HG03575 (cell line): ENCODE data around the gene WDHD1.
"Not testable (repeated sequence)": the region's sequence is repeated elsewhere in the genome, so short reads cannot be mapped to it uniquely, and the experiment has no call there.

Experiments used
- ATAC-seq: cut with Tn5 transposase; IDR thresholded peaks from one replicate; pipeline ENCODE4 v1.9.1; 2021; ENCODE audit not compliant: unreplicated experiment, insufficient number of reproducible peaks, low FRiP score; ENCODE audit errors: extremely low read depth

WDHD1 gene

GRCh38 chr14:54974788-54975414 lies 52.0 kb downstream of the WDHD1 start:
- ATAC-seq, result no peak

DNA sequence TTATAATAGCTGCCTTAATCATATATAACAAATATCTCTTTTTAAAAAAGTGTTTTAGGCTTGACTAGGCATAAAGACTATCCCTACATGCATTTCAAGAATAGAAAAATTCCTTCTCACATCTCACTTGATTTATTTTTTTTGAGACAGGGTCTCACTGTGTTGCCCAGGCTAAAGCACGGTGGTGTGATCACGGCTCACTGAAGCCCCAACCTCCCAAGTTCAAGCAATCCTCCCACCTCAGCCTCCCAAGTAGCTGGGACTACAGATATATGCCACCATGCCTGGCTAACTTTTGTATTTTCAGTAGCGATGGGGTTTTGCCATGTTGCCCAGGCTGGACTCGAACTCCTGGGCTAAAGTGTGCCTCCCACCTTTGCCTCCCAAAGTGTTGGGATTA lies 59.4 kb downstream of the WDHD1 start:
- ATAC-seq, result no peak

DNA sequence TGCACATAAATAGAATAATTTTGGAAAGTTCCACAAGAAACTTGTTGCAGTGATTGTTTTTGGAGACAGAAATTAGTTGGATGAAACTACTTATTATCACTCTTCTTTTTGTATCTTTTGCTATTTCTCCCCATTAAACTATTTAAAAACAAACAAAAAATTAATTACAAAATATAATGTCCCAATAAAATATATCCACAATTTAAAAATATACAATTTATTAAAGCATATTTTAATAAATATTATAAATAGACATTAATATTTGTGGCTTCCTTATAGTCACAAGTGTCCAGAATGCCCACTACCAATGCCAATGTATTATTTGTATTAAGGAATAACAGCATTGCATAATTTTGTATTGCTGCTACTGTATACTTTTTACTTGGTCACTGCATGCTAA lies 71.8 kb downstream of the WDHD1 start:
- no peak for ATAC-seq

GRCh38 chr14:54953609-54954008 lies 73.3 kb downstream of the WDHD1 start:
- ATAC-seq, result not testable (repeated sequence)

DNA sequence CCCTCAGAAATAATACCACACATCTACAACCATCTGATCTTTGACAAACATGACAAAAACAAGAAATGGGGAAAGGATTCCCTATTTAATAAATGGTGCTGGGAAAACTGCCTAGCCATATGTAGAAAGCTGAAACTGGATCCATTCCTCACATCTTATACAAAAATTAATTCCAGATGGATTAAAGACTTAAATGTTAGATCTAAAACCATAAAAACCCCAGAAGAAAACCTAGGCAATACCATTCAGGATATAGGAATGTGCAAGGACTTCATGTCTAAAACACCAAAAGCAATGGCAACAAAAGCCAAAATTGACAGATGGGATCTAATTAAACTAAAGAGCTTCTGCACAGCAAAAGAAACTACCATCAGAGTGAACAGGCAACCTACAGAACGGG lies 74.1 kb downstream of the WDHD1 start:
- ATAC-seq, result not testable (repeated sequence)

- no peak for ATAC-seq
Measured at GRCh38 chr14:54947230-54947629, 79.7 kb downstream of the WDHD1 start.

DNA sequence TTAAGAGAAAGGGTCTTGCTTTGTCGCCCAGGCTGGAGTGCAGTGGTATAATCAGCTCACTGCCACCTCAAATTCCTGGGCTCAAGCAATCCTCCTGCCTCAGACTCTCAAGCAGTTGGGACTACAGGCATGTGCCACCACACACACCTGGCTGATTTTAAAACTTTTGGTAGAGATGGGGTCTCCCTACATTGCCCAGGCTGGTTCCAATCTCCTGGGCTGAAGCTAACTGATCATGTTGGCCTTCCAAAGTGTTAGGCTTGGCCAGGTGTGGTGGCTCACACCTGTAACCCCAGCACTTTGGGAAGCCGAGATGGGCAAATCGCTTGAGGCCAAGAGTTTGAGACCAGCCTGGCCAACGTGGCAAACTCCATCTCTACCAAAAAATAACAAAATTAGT lies 80.4 kb downstream of the WDHD1 start:
- ATAC-seq, result no peak

- ATAC-seq, result no peak
Measured at GRCh38 chr14:54944737-54945391, 82.0 kb downstream of the WDHD1 start.

DNA sequence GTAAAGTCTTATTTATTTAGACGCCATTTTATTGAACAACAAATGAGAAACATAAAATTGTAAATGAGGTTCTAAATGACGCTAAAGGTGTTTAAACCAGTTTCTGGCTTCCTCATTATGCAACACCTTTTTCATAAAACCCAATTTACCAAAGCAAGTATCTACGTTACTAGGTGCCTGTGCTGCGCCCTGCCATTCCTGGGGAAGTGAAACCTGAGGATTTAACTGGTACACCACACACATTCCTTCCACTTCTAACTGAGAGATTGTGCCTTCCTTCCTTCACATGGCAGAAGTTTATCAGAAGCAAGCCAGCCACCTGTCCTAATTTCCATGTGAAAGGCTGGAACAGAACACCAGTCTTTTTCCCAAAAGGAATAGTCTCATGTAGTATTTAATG lies 84.0 kb downstream of the WDHD1 start:
- ATAC-seq, result no peak

DNA sequence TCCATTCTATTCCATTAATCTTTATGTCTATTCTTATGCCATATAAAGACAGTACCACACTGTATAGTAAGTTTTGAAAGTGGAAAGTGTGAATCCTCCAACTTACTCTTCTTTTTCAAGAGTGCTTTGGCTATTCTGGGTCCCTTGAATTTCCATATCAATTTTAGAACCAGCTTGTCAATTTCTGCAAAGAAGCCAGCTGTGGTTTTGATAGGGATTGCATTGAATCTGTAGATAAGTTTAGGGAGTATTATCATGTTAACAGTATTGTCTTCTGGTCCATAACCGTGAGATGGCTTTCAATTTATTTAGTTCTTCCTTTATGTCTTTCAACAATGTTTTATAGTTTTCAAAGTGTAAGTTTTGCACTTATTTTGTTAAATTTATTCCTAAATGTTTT lies 90.1 kb downstream of the WDHD1 start:
- no peak for ATAC-seq

DNA sequence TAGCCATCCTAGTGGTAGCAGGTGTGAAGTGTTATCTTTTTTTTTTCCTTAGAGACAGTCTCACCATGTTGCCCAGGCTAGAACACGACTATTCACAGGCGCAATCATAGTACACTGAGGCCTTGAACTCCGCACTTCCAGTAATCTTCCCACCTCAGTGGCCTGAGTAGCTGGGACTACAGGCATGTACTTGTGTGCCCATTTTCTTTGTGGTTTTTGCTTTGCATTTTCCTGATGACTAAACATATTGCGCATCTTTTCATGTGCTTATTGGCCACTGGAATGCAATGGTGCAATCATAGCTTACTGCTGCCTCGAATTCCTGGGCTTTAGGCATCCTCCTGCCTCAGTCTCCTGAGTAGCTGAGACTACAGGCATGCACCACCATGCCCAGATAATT lies 90.9 kb downstream of the WDHD1 start:
- ATAC-seq, result no peak

- no peak for ATAC-seq
Measured at GRCh38 chr14:54935100-54935499, 91.8 kb downstream of the WDHD1 start.

DNA sequence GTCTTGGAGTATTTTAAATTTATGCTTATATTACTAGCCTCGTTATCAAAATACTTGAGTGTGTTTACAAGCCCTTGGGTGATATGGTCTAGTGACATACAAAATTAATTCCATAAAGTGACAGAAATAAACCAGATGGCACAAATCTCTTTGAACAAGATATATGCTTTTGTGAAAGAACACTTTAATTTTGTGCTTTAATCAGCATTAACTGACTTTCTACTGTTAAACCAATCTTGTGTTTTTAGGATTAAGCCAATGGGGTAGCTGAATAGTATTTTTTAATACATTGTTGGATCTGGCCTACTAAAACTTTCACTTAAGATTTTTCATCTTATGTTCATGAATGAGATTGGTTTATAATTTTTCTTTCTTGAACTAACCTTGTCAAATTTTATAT lies 93.9 kb downstream of the WDHD1 start:
- ATAC-seq, result no peak

DNA sequence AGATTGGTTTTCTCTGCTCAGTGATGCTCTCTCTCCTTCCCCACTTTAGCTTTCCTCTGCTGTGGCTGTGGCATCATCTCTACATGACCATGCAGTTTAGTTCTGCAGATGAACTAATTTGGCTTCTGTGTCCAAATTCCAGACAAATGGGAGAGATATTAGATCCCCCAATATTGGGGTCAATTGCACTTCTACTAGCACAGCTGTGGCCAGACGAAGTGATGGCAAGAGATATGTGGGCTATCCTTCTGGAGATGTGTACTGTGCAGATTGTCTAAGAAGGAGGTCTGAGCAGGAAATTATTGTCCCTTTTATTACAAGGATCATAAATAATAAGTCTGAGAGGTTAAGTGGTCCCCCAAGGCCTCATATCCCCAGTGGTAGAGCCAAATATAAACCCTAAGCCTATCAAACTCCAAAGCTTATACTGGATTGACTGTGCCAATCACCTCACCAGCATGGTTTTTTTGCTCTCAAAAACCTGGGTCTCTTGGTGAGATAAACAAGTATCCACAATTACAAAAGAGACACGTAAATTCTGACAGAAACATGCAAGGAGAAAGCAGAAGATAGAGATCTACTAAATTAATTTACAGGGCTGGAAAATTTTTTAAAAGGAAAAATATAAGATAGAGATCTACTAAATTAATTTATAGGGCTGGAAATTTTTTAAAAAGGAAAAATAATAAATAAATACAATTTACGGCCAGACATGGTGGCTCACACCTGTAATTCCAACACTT lies 95.1 kb downstream of the WDHD1 start:
- no peak for ATAC-seq

DNA sequence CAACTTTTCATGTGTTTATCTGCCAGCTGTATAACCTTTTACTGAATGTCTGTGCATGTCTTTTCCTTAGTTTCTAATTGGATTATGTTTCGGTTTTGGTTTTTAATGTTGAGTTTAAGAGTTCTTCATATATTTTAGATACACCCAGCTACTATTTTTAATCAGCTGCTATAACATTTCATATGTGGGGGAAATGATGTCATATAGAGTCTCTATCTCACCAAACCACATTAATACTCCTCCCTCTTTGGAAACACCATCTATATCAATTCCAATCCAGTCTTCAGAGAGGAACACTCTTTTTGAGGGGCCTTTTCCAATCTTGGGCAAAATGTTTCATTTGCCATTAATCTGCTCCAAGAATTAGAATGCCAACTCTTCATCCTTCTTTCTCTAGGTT lies 95.8 kb downstream of the WDHD1 start:
- ATAC-seq, result no peak

DNA sequence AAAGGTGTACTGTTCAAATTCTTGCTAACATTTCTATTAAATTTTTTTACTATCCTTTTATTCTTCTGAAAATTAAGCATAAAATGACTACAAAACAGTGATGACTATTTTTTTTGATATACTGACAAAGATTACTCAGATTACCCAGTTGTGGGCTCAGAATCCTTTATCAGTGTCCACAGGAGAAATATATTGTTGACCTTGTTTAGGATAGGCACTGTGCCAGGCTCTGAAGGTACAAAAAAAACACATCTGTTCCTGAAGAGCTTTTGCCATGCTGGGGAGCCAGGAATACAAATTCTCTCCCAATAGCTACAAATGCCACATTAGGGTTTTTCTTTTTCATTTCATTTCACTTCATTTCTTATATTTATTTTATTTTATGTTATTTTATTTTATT lies 97.3 kb downstream of the WDHD1 start:
- no peak for ATAC-seq

DNA sequence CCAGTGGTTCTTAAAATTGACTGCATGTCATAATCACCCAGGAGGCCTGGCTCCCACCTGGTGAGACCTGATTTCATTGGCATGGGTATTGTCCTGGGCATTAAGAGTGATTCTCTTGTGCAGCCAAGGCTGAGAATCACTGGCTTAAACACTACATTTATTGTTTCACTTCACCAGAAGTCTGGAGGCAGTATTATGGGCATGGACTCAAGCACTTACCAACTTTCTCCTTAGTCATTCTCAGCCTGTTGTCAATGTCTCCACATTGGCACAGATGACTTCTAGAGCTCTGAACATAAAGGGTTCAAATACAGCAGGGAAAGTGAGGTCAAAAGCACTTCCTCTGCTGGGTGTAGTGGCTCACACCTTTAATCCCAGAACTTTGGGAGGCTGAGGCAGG lies 98.7 kb downstream of the WDHD1 start:
- no peak for ATAC-seq

- ATAC-seq, result no peak
Measured at GRCh38 chr14:54927551-54927950, 99.3 kb downstream of the WDHD1 start.

GRCh38 chr14:54926570-54926969 lies 100.3 kb downstream of the WDHD1 start:
- ATAC-seq, result not testable (repeated sequence)

- ATAC-seq, result no peak
Measured at GRCh38 chr14:54922598-54922997, 104.3 kb downstream of the WDHD1 start.
